H9 (cell line): ENCODE results near the gene STARD10. TPM values are rescaled to one million over a fixed set of nuclear protein-coding genes. Genes with fewer than 3 reads are reported as not detected.
A peak's percentile ranks its signal among the peaks of the same experiment; 100 is the strongest.

ENCODE experiments used
- DNase-seq: peaks from one replicate; pipeline ENCODE4 v3.0.0-alpha.2; 2017
- H2AFZ ChIP-seq: one replicate; pipeline ENCODE4 v1.6.1; 2013; ENCODE audit warnings: mild to moderate bottlenecking, low read length, control low read depth, moderate library complexity
- H2AK5ac ChIP-seq: 2 replicates; pipeline ENCODE4 v1.6.1; 2013; ENCODE audit warnings: low read length, control low read depth, mixed read lengths; ENCODE audit not compliant: insufficient read length
- H2BK120ac ChIP-seq: one replicate; pipeline ENCODE4 v1.6.1; 2013; ENCODE audit warnings: low read depth, mild to moderate bottlenecking, low read length, control low read depth, inconsistent platforms; ENCODE audit not compliant: poor library complexity, severe bottlenecking
- H2BK12ac ChIP-seq: 2 replicates; pipeline ENCODE4 v1.6.1; 2013; ENCODE audit warnings: low read length, control low read depth, mixed read lengths, low read depth; ENCODE audit not compliant: insufficient read length
- H2BK15ac ChIP-seq: 2 replicates; pipeline ENCODE4 v1.6.1; 2013; ENCODE audit warnings: low read depth, low read length, control low read depth
- H2BK20ac ChIP-seq: one replicate; pipeline ENCODE4 v1.6.1; 2013; ENCODE audit warnings: low read depth, mild to moderate bottlenecking, low read length, control low read depth, inconsistent platforms; ENCODE audit not compliant: poor library complexity, severe bottlenecking
- H2BK5ac ChIP-seq: 2 replicates; pipeline ENCODE4 v1.6.1; 2013; ENCODE audit warnings: low read length, control low read depth, mixed read lengths; ENCODE audit not compliant: insufficient read length
- H3K14ac ChIP-seq: 2 replicates; pipeline ENCODE4 v1.6.1; 2013; ENCODE audit warnings: low read length, control low read depth; ENCODE audit not compliant: insufficient read depth
- H3K18ac ChIP-seq: 2 replicates; pipeline ENCODE4 v1.6.1; 2013; ENCODE audit warnings: low read depth, mild to moderate bottlenecking, mixed read lengths, low read length, control low read depth; ENCODE audit not compliant: insufficient read length
- H3K23ac ChIP-seq: 2 replicates; pipeline ENCODE4 v1.6.1; 2013; ENCODE audit warnings: low read length, control low read depth, mixed read lengths, low read depth; ENCODE audit not compliant: insufficient read length
- H3K23me2 ChIP-seq: 2 replicates; pipeline ENCODE4 v1.6.1; 2013; ENCODE audit warnings: low read depth, mild to moderate bottlenecking, mixed read lengths, low read length, control low read depth; ENCODE audit not compliant: insufficient read length, poor library complexity, severe bottlenecking
- H3K27ac ChIP-seq: 2 replicates; pipeline ENCODE4 v1.5.1; 2013; ENCODE audit warnings: low read length, control low read depth, mixed read lengths, low read depth; ENCODE audit not compliant: insufficient read length
- H3K27me3 ChIP-seq: 2 replicates; pipeline ENCODE4 v1.6.1; 2013; ENCODE audit warnings: low read length, control low read depth, inconsistent platforms; ENCODE audit not compliant: insufficient read depth
- H3K4ac ChIP-seq: 2 replicates; pipeline ENCODE4 v1.6.1; 2013; ENCODE audit warnings: low read depth, mild to moderate bottlenecking, control low read depth, inconsistent platforms, low read length, moderate library complexity
- H3K4me1 ChIP-seq: 2 replicates; pipeline ENCODE4 v1.6.1; 2013; ENCODE audit warnings: low read length, control low read depth, inconsistent platforms; ENCODE audit not compliant: insufficient read depth
- H3K4me2 ChIP-seq: 2 replicates; pipeline ENCODE4 v1.6.1; 2013; ENCODE audit warnings: low read length, control low read depth, mixed read lengths; ENCODE audit not compliant: insufficient read length, insufficient read depth
- H3K56ac ChIP-seq: 2 replicates; pipeline ENCODE4 v1.6.1; 2013; ENCODE audit warnings: low read depth, mild to moderate bottlenecking, mixed read lengths, low read length, control low read depth; ENCODE audit not compliant: insufficient read length
- H3K79me1 ChIP-seq: 2 replicates; pipeline ENCODE4 v1.6.1; 2013; ENCODE audit warnings: low read depth, mild to moderate bottlenecking, moderate library complexity, low read length, control low read depth, inconsistent platforms; ENCODE audit not compliant: insufficient read depth, poor library complexity, severe bottlenecking
- H3K79me2 ChIP-seq: 2 replicates; pipeline ENCODE4 v1.6.1; 2013; ENCODE audit warnings: low read length, control low read depth, inconsistent platforms; ENCODE audit not compliant: insufficient read depth
- H3K9ac ChIP-seq: 2 replicates; pipeline ENCODE4 v1.6.1; 2013; ENCODE audit warnings: low read length, control low read depth, mixed read lengths; ENCODE audit not compliant: insufficient read length; ENCODE audit errors: extremely low read depth
- H3K9me3 ChIP-seq: one replicate; pipeline ENCODE4 v1.6.1; 2013; ENCODE audit warnings: low read depth, low read length, inconsistent platforms; ENCODE audit not compliant: control insufficient read depth
- H3T11ph ChIP-seq: one replicate; pipeline ENCODE4 v1.6.1; 2013; ENCODE audit warnings: mild to moderate bottlenecking, low read length, control low read depth, inconsistent platforms
- H4K20me1 ChIP-seq: one replicate; pipeline ENCODE4 v1.6.1; 2013; ENCODE audit not compliant: control insufficient read depth, insufficient read length, insufficient read depth
- H4K5ac ChIP-seq: 2 replicates; pipeline ENCODE4 v1.6.1; 2013; ENCODE audit warnings: low read depth, mild to moderate bottlenecking, mixed read lengths, low read length, control low read depth; ENCODE audit not compliant: insufficient read length
- H4K8ac ChIP-seq: replicated peaks from 2 replicates; pipeline ENCODE4 v1.6.1; 2013; ENCODE audit warnings: low read length, control low read depth, mixed read lengths, low read depth; ENCODE audit not compliant: insufficient read length
- H4K91ac ChIP-seq: 2 replicates; pipeline ENCODE4 v1.6.1; 2013; ENCODE audit warnings: low read depth, mild to moderate bottlenecking, moderate library complexity, mixed read lengths, low read length, control low read depth; ENCODE audit not compliant: insufficient read length
- H3K27ac Mint-ChIP-seq, 3 experiments: 2 replicates in 2 of 3; 3 replicates in 1 of 3; pipeline ENCODE4 v1.8.0; 2020 to 2021; ENCODE audit warnings: mixed read lengths in 3 of 3, mild to moderate bottlenecking in 1 of 3, moderate library complexity in 1 of 3
- H3K27me3 Mint-ChIP-seq: 2 replicates; pipeline ENCODE4 v1.8.0; 2021; ENCODE audit warnings: low read depth, mild to moderate bottlenecking, moderate library complexity, mixed read lengths
- H3K36me3 Mint-ChIP-seq, 3 experiments: 2 replicates in 2 of 3; 3 replicates in 1 of 3; pipeline ENCODE4 v1.8.0; 2020 to 2021; ENCODE audit warnings: low read depth in 3 of 3, mixed read lengths in 3 of 3; ENCODE audit not compliant: insufficient read depth in 1 of 3
- H3K4me1 Mint-ChIP-seq, 2 experiments: 2 replicates each; pipeline ENCODE4 v1.8.0; 2020; ENCODE audit warnings: mixed read lengths in 2 of 2
- H3K4me3 Mint-ChIP-seq, 2 experiments: 2 replicates in 1 of 2; 3 replicates in 1 of 2; pipeline ENCODE4 v1.8.0; 2020 to 2021; ENCODE audit warnings: mild to moderate bottlenecking in 2 of 2, mixed read lengths in 2 of 2, moderate library complexity in 1 of 2
- H3K9me3 Mint-ChIP-seq, 2 experiments: 2 replicates in 1 of 2; 3 replicates in 1 of 2; pipeline ENCODE4 v1.8.0; 2020; ENCODE audit warnings: mild to moderate bottlenecking in 2 of 2, mixed read lengths in 2 of 2, moderate library complexity in 1 of 2
- CTCF ChIP-seq: fragments of 200-600 bp; sonication (generic); conservative IDR thresholded peaks from 3 replicates; pipeline ENCODE4 v1.8.0; 2021; ENCODE audit warnings: antibody characterized with exemption, mild to moderate bottlenecking
- whole genome bisulfite sequencing: extraction: QIAGEN DNeasy Blood & Tissue Kit; methylation state at CpG from one replicate; pipeline ENCODE4 v1.1.7; 2013; ENCODE audit warnings: missing lambda C conversion rate, low lambda C conversion rate, mixed read lengths; ENCODE audit not compliant: insufficient read length; ENCODE audit errors: extremely low coverage; 5-methylcytosine and 5-hydroxymethylcytosine counted together
- total RNA-seq: library from RNA; stranded (reverse); gene quantifications from 2 replicates; pipeline ENCODE4 v1.2.1, GENCODE V29; 2021

STARD10 gene
- total RNA-seq, 1 experiment from 2014 or later, result 24.4 TPM

- no peak overlapping the region for H3K27ac ChIP-seq
- peaks cover 0 to 5% (median 0%) of the 10 kb centered on the region in 3 experiments; a peak in 1 of 7 replicates for H3K36me3 Mint-ChIP-seq
- no peaks in the 10 kb centered on the region for H3K27me3 Mint-ChIP-seq
- H3K4me3 Mint-ChIP-seq, result no peak overlapping the region
- no peak overlapping the region for H2BK12ac ChIP-seq
- H3K27me3 ChIP-seq, result no peaks in the 10 kb centered on the region
- no peak overlapping the region for H3K14ac ChIP-seq
- peak overlapping the region; percentile 22 to 82 (median 41); a peak in 2 of 7 replicates for H3K27ac Mint-ChIP-seq
- no peak overlapping the region for H2BK20ac ChIP-seq
- no peak overlapping the region for H3K9ac ChIP-seq
- H3K4me1 ChIP-seq, result no peaks in the 10 kb centered on the region
- H4K8ac ChIP-seq, result no peak overlapping the region
- no peaks in the 10 kb centered on the region for H4K20me1 ChIP-seq
- no peaks in the 10 kb centered on the region for H3K4me1 Mint-ChIP-seq
- H3K9me3 Mint-ChIP-seq, result no peaks in the 10 kb centered on the region
- H2AK5ac ChIP-seq, result no peak overlapping the region
- H3K4me2 ChIP-seq, result no peak overlapping the region
- H2BK15ac ChIP-seq, result no peak overlapping the region
- H2AFZ ChIP-seq, result no peak overlapping the region
- H3K23me2 ChIP-seq, result no peaks in the 10 kb centered on the region
- H4K5ac ChIP-seq, result no peak overlapping the region
- H3K9me3 ChIP-seq, result no peaks in the 10 kb centered on the region
- H3K79me2 ChIP-seq, result no peaks in the 10 kb centered on the region
- no peak overlapping the region for H3T11ph ChIP-seq
- no peak for DNase-seq
- no peak overlapping the region for H2BK5ac ChIP-seq
- no peak overlapping the region for H4K91ac ChIP-seq
- no CpG with 5 or more reads among the region's 7 CpGs for WGBS
- no peaks in the 10 kb centered on the region for H3K79me1 ChIP-seq
- no peak overlapping the region for H3K23ac ChIP-seq
- H3K56ac ChIP-seq, result no peak overlapping the region
- no peak overlapping the region for H3K4ac ChIP-seq
- TF ChIP-seq CTCF, result no peak
- H3K18ac ChIP-seq, result no peak overlapping the region
- no peak overlapping the region for H2BK120ac ChIP-seq
Measured at GRCh38 chr11:72841397-72841796, 47.5 kb upstream of the STARD10 start.
